GM21367 (cell line): Measurements from ENCODE around the gene TPSG1.

ENCODE experiments used
- ATAC-seq: cut with Tn5 transposase; IDR thresholded peaks from one replicate; pipeline ENCODE4 v1.9.1; 2021; ENCODE audit not compliant: unreplicated experiment

TPSG1 gene

GRCh38 chr16:1181404-1182315 lies 43.4 kb downstream of the TPSG1 start:
- no peak for ATAC-seq

GRCh38 chr16:1180549-1181403 lies 44.3 kb downstream of the TPSG1 start:
- ATAC-seq, result no peak

GRCh38 chr16:1178295-1178910 lies 46.7 kb downstream of the TPSG1 start:
- ATAC-seq, result no peak

DNA sequence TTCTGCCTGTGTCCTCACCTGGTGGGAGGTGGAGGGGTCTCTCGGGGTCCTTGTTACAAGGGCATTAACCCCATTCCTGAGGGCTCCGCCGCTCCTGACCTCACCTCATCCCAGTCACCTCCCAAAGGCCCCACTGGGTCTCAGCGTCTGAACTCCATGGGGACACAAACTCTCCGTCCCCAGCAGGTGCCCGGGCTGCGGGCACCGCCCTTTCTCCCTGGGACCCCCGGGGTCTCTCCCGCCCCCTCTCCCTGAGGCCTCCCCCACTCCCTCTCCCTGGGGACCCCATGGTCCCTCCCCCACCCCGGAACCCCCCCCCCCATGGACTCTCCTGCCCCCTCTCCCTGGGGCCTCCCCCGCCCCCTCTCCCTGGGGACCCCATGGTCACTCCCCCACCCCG lies 47.3 kb downstream of the TPSG1 start:
- ATAC-seq, result no peak

- ATAC-seq, result no peak
Measured at GRCh38 chr16:1177053-1177452, 48.0 kb downstream of the TPSG1 start.

DNA sequence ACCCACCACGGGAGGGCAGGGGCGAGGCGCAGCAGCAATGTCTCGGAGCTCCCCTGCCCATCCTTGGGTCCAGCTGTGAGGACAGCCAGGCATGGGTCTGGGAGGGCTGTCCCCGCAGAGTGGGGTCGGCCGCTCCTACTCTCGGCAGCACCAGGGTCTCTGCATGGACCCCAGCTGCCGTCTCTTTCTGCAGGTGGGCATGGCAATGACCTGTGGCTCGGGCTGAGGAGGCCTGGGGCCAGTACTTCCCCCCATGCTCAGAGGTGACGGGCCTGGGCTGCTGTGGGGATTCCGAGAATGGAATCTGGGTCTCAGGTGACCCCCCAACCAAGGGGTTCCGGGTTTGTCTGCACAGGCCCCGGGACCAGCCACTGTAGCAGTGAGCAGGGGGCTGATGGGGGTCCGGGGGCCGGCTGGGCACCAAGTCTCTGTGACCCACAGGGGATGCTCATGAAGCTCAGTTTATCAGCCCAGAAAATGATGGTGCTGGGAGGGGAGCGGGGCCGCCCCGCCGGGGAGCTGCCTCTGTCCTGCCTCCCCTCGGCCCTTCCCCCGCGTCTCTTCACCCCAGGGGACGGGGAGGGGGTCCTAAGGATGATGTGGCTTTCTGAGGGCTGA lies 48.7 kb downstream of the TPSG1 start:
- ATAC-seq, result no peak

DNA sequence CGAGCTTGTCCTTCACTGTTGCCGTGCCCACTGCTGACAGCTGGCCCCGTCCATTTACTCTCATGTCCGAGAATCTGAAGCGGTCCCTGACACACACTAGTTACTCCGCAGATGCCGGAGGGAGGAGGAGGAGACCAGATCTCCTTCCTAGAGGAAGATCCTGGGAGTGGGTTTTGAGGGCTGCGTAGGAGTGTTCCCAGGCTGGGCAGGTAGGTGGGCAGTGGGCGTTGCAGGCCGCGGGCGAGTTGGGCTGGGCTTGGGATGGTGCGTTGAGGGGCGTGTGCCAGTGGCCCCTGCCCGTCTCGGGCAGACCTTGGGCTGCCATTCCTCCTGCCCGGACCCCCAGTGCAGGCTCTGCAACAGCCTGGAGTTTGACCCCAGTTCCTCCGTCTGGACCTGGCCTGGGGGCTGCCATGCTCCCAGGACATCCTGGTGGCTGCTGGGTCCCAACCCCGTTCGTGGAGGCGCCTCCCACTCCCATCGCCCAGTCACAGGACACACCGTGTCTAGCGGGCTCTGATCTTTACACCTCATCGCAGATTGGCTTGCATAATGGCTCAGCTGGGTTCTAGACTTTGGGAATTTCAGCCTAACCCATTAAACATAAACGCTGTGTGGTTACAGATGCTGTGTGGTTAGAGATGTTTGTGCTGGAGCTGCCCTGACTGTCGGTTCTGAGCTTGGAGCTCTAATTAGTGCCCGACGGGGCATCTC lies 49.3 kb downstream of the TPSG1 start:
- ATAC-seq, result no peak

DNA sequence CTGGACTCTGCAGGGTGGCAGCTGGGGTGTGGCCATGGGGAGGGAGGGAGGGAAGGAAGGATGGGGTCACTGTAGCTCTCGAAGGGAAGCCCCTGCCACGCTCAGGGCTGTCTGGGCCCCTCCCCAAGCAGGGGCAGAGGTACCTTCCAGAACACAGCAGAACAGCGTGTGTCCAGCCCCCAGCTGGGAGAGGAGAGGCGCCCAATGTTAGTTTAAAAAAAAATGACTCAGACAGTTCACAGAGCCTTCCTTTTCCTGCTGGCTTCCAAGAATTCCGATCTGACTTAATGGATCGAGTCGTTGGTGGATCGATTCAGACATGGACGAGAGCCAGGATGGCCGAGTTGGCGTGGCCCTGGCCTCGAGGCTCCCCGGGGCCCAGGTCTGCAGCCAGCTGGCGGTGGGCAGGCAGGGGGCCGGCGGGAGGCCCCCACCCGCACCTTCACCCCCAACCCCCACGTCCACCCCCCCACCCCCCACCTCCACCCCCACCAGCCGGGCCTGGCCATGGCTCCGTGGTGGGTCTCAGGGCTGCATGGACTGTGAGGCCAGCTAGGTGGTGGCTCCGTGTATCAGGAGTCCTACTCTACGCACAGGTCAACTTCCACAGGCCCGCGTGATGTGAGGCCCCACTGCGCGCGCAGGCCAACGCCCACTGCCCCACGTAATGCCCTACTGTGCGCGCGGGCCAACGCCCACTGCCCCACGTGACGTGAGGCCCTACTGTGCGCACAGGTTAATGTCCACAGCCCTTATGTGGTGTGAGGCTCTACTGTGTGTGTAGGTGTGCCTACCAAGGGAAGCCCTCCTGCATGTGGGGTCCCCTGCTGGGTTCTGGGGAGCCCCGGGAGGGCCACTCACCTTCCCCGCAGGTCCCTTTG lies 50.4 kb downstream of the TPSG1 start:
- ATAC-seq, result no peak

- ATAC-seq, result no peak
Measured at GRCh38 chr16:1173788-1174451, 51.1 kb downstream of the TPSG1 start.

DNA sequence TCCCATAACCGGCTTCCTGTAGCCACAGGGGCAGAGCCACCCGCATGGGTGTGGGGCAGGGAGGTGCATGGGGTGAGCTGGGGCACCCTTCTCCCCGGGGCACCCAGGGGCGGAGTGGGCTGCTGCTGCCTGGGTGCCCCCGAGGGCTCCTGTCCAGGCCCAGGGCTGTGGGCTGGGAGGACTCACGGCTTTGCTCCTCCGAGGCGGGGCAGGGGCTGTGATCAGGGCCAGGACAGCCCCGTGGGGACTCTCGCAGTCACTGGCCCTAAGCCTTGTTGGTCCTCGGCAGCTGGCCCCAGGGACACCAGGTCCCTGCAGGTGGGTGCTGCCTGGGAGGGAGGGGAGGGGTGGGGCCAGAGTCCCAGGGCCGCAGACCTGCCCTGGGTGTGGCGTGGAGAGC lies 52.4 kb downstream of the TPSG1 start:
- no peak for ATAC-seq

GRCh38 chr16:1171854-1172428 lies 53.1 kb downstream of the TPSG1 start:
- no peak for ATAC-seq
